Stimulated activated effector memory CD8-positive, alpha-beta T cell treated with anti-CD3 and anti-CD28 coated beads, Interleukin-12 subunit alpha, Interleukin-12 subunit beta, amount 100 ng/mL, for 72 hours (primary cell): Measurements from ENCODE around the gene ADCY5.

Source experiments
- ATAC-seq: fragments of 150-1000 bp; cut with Tn5 transposase; 2 replicates; pipeline ENCODE4 v1.10.0; 2021
- DNase-seq, 2 donors: peaks; one replicate each; pipeline ENCODE4 v3.0.0; 2021 to 2022; ENCODE audit warnings: low spot score in 2 of 2
- H3K27ac Mint-ChIP-seq: one replicate; pipeline ENCODE4 v1.8.0; 2022; ENCODE audit warnings: mild to moderate bottlenecking, mixed read lengths
- H3K36me3 Mint-ChIP-seq: one replicate; pipeline ENCODE4 v1.8.0; 2022; ENCODE audit warnings: mild to moderate bottlenecking, mixed read lengths
- H3K4me1 Mint-ChIP-seq: one replicate; pipeline ENCODE4 v1.8.0; 2022; ENCODE audit warnings: mixed read lengths
- H3K4me3 Mint-ChIP-seq: one replicate; pipeline ENCODE4 v1.8.0; 2022; ENCODE audit warnings: mild to moderate bottlenecking, mixed read lengths
- H3K9me3 Mint-ChIP-seq: one replicate; pipeline ENCODE4 v1.8.0; 2022; ENCODE audit warnings: mixed read lengths

The ADCY5 gene

GRCh38 chr3:123333401-123333800 lies 115.5 kb downstream of the ADCY5 start:
- ATAC-seq: no peak
- H3K4me3 Mint-ChIP-seq: no peak overlapping the region
- H3K27ac Mint-ChIP-seq: no peak overlapping the region

GRCh38 chr3:123332124-123332641 lies 116.7 kb downstream of the ADCY5 start:
- no peak overlapping the region for H3K4me3 Mint-ChIP-seq
- no peak for DNase-seq
- no peaks in the 10 kb centered on the region for H3K9me3 Mint-ChIP-seq
- no peaks in the 10 kb centered on the region for H3K36me3 Mint-ChIP-seq
- no peak for ATAC-seq
- H3K4me1 Mint-ChIP-seq: peaks cover 24% of the 10 kb centered on the region
- H3K27ac Mint-ChIP-seq: no peak overlapping the region

More at GRCh38 chr3:123333401-123333800, 115.5 kb downstream of the ADCY5 start:
- H3K36me3 Mint-ChIP-seq: no peaks in the 10 kb centered on the region
- H3K9me3 Mint-ChIP-seq: no peaks in the 10 kb centered on the region
- DNase-seq: no peak
- H3K4me1 Mint-ChIP-seq: peaks cover 17% of the 10 kb centered on the region

GRCh38 chr3:123331651-123332050 lies 117.2 kb downstream of the ADCY5 start:
- no peak overlapping the region for H3K27ac Mint-ChIP-seq
- no peaks in the 10 kb centered on the region for H3K9me3 Mint-ChIP-seq
- no peak overlapping the region for H3K4me3 Mint-ChIP-seq
- ATAC-seq (no peak), DNase-seq (no peak)
- H3K4me1 Mint-ChIP-seq: peaks cover 24% of the 10 kb centered on the region
- no peaks in the 10 kb centered on the region for H3K36me3 Mint-ChIP-seq

- peaks cover 24% of the 10 kb centered on the region for H3K4me1 Mint-ChIP-seq
- ATAC-seq (no peak), DNase-seq (no peak)
- H3K27ac Mint-ChIP-seq: no peak overlapping the region
- H3K9me3 Mint-ChIP-seq: no peaks in the 10 kb centered on the region
- H3K4me3 Mint-ChIP-seq: no peak overlapping the region
- H3K36me3 Mint-ChIP-seq: no peaks in the 10 kb centered on the region
Measured at GRCh38 chr3:123331006-123331405, 117.9 kb downstream of the ADCY5 start.

GRCh38 chr3:123330441-123330991 lies 118.4 kb downstream of the ADCY5 start:
- ATAC-seq: no peak
- Mint-ChIP-seq H3K36me3 (no peaks in the 10 kb centered on the region), H3K4me3 (no peak overlapping the region), H3K9me3 (no peaks in the 10 kb centered on the region), H3K27ac (no peak overlapping the region), H3K4me1 (peaks cover 21% of the 10 kb centered on the region)
- no peak for DNase-seq

GRCh38 chr3:123329636-123330340 lies 119.1 kb downstream of the ADCY5 start:
- Mint-ChIP-seq H3K27ac (no peak overlapping the region), H3K9me3 (no peaks in the 10 kb centered on the region), H3K36me3 (no peaks in the 10 kb centered on the region), H3K4me1 (peaks cover 14% of the 10 kb centered on the region), H3K4me3 (no peak overlapping the region)
- ATAC-seq (no peak), DNase-seq (no peak)

- Mint-ChIP-seq H3K9me3 (no peaks in the 10 kb centered on the region), H3K4me3 (no peak overlapping the region), H3K4me1 (peaks cover 12% of the 10 kb centered on the region), H3K27ac (no peak overlapping the region), H3K36me3 (no peaks in the 10 kb centered on the region)
- DNase-seq (peak; percentile 74 to 88), ATAC-seq (peak; percentile 70)
Measured at GRCh38 chr3:123328851-123329635, 119.8 kb downstream of the ADCY5 start.

GRCh38 chr3:123327956-123328850 lies 120.7 kb downstream of the ADCY5 start:
- H3K27ac Mint-ChIP-seq: no peak overlapping the region
- no peak overlapping the region for H3K4me3 Mint-ChIP-seq
- no peaks in the 10 kb centered on the region for H3K36me3 Mint-ChIP-seq
- ATAC-seq (no peak), DNase-seq (no peak)
- H3K4me1 Mint-ChIP-seq: peaks cover 12% of the 10 kb centered on the region
- H3K9me3 Mint-ChIP-seq: no peaks in the 10 kb centered on the region

GRCh38 chr3:123327480-123327879 lies 121.4 kb downstream of the ADCY5 start:
- no peak for DNase-seq
- Mint-ChIP-seq H3K27ac (no peak overlapping the region), H3K36me3 (no peaks in the 10 kb centered on the region), H3K9me3 (no peaks in the 10 kb centered on the region), H3K4me1 (peaks cover 12% of the 10 kb centered on the region), H3K4me3 (no peak overlapping the region)
- no peak for ATAC-seq

- Mint-ChIP-seq H3K4me3 (no peak overlapping the region), H3K27ac (no peak overlapping the region), H3K4me1 (peaks cover 12% of the 10 kb centered on the region), H3K9me3 (no peaks in the 10 kb centered on the region), H3K36me3 (no peaks in the 10 kb centered on the region)
- ATAC-seq (no peak), DNase-seq (no peak)
Measured at GRCh38 chr3:123326531-123326930, 122.4 kb downstream of the ADCY5 start.

GRCh38 chr3:123325766-123326256 lies 123.1 kb downstream of the ADCY5 start:
- no peak for DNase-seq
- Mint-ChIP-seq H3K36me3 (no peaks in the 10 kb centered on the region), H3K4me3 (no peak overlapping the region), H3K9me3 (no peaks in the 10 kb centered on the region), H3K4me1 (peaks cover 12% of the 10 kb centered on the region), H3K27ac (no peak overlapping the region)
- ATAC-seq: no peak

- Mint-ChIP-seq H3K9me3 (no peaks in the 10 kb centered on the region), H3K36me3 (no peaks in the 10 kb centered on the region), H3K4me1 (peaks cover 12% of the 10 kb centered on the region), H3K4me3 (no peak overlapping the region), H3K27ac (no peak overlapping the region)
- DNase-seq (no peak), ATAC-seq (no peak)
Measured at GRCh38 chr3:123324880-123325765, 123.8 kb downstream of the ADCY5 start.

- H3K4me1 Mint-ChIP-seq: peaks cover 11% of the 10 kb centered on the region
- H3K36me3 Mint-ChIP-seq: no peaks in the 10 kb centered on the region
- no peak overlapping the region for H3K4me3 Mint-ChIP-seq
- H3K9me3 Mint-ChIP-seq: no peaks in the 10 kb centered on the region
- no peak for DNase-seq
- ATAC-seq: no peak
- no peak overlapping the region for H3K27ac Mint-ChIP-seq
Measured at GRCh38 chr3:123323781-123324180, 125.1 kb downstream of the ADCY5 start.

- no peak overlapping the region for H3K4me3 Mint-ChIP-seq
- H3K27ac Mint-ChIP-seq: no peak overlapping the region
- no peaks in the 10 kb centered on the region for H3K36me3 Mint-ChIP-seq
- H3K9me3 Mint-ChIP-seq: no peaks in the 10 kb centered on the region
- DNase-seq (no peak), ATAC-seq (no peak)
- peaks cover 2% of the 10 kb centered on the region for H3K4me1 Mint-ChIP-seq
Measured at GRCh38 chr3:123322866-123323265, 126.0 kb downstream of the ADCY5 start.
